Activated T-helper 1 cell treated with anti-CD3 and anti-CD28 coated beads, Interleukin-12 subunit alpha, Interleukin-12 subunit beta, Interleukin-2, Interleukin-4 antibody, amounts not matched to agents 30 ng/mL and 10 ng/mL and 1 ng/mL, durations not matched to agents 14 hours and 24 hours and 36 hours (primary cell): ENCODE results near the gene TBC1D22A. TPM values are rescaled to one million over a fixed set of nuclear protein-coding genes. Genes with fewer than 3 reads are reported as not detected.
A peak's percentile ranks its signal among the peaks of the same experiment; 100 is the strongest.

Experiments
- DNase-seq: peaks from one replicate; pipeline ENCODE4 v3.0.0; 2021; ENCODE audit warnings: low spot score
- H3K27ac Mint-ChIP-seq: one replicate; pipeline ENCODE4 v1.8.0; 2021; ENCODE audit warnings: mild to moderate bottlenecking, mixed read lengths
- H3K27me3 Mint-ChIP-seq: one replicate; pipeline ENCODE4 v1.8.0; 2022; ENCODE audit warnings: mild to moderate bottlenecking, moderate library complexity, mixed read lengths; ENCODE audit not compliant: insufficient read depth
- H3K36me3 Mint-ChIP-seq: one replicate; pipeline ENCODE4 v1.8.0; 2021; ENCODE audit warnings: low read depth, mixed read lengths
- H3K4me1 Mint-ChIP-seq: one replicate; pipeline ENCODE4 v1.8.0; 2021; ENCODE audit warnings: low read depth, mixed read lengths
- H3K4me3 Mint-ChIP-seq: one replicate; pipeline ENCODE4 v1.8.0; 2021; ENCODE audit warnings: mild to moderate bottlenecking, moderate library complexity, mixed read lengths
- H3K9me3 Mint-ChIP-seq: one replicate; pipeline ENCODE4 v1.8.0; 2021; ENCODE audit warnings: mixed read lengths
- intact Hi-C: fragments of 100-400 bp; cut with micrococcal nuclease; formaldehyde crosslinking; loops from one replicate; pipeline ENCODE4 v1.15.1; 2024
- total RNA-seq: library from RNA; stranded (reverse); gene quantifications from 2 replicates; pipeline ENCODE4 v1.2.3, GENCODE V29; 2022

The TBC1D22A gene
- 42.4 and 48.1 TPM in 2 replicates for total RNA-seq

- H3K27me3 Mint-ChIP-seq, result no peaks in the 10 kb centered on the region
- intact Hi-C loops, result loop anchor here (1.0 to 2.0 kb wide), 6 partner anchors 12 to 238 kb away; partner anchors contain the start of gene CERK
- peak; percentile 91 for DNase-seq
- H3K27ac Mint-ChIP-seq, result peak within 1 kb of the TSS; percentile 98
- H3K9me3 Mint-ChIP-seq, result no peaks in the 10 kb centered on the region
- H3K4me3 Mint-ChIP-seq, result peak within 1 kb of the TSS; percentile 97
- H3K4me1 Mint-ChIP-seq, result peaks cover 59% of the 10 kb centered on the region
- peaks cover 20% of the 10 kb centered on the region for H3K36me3 Mint-ChIP-seq
Measured at GRCh38 chr22:46762238-46763050, at the start of gene TBC1D22A. Gene TBC1D22A, plus strand, starts transcription at chr22:46762650. Its CDS starts 137 bp downstream, at chr22:46762787.

- H3K36me3 Mint-ChIP-seq, result peaks cover 44% of the 10 kb centered on the region
- DNase-seq, result no peak
- H3K9me3 Mint-ChIP-seq, result no peaks in the 10 kb centered on the region
- no peaks in the 10 kb centered on the region for H3K27me3 Mint-ChIP-seq
- H3K4me3 Mint-ChIP-seq, result no peak overlapping the region
- H3K4me1 Mint-ChIP-seq, result no peaks in the 10 kb centered on the region
- intact Hi-C loops, result no loop called here
- no peak overlapping the region for H3K27ac Mint-ChIP-seq
Measured at GRCh38 chr22:46714550-46714949, 47.9 kb upstream of the TBC1D22A start.

- H3K4me3 Mint-ChIP-seq, result no peak overlapping the region
- no peaks in the 10 kb centered on the region for H3K9me3 Mint-ChIP-seq
- intact Hi-C loops, result no loop called here
- no peaks in the 10 kb centered on the region for H3K27me3 Mint-ChIP-seq
- no peak for DNase-seq
- no peaks in the 10 kb centered on the region for H3K4me1 Mint-ChIP-seq
- H3K36me3 Mint-ChIP-seq, result peaks cover 23% of the 10 kb centered on the region
- H3K27ac Mint-ChIP-seq, result no peak overlapping the region
Measured at GRCh38 chr22:46719921-46720320, 42.5 kb upstream of the TBC1D22A start.

- Mint-ChIP-seq H3K4me3 (no peak overlapping the region), H3K4me1 (no peaks in the 10 kb centered on the region), H3K27me3 (no peaks in the 10 kb centered on the region), H3K36me3 (peaks cover 23% of the 10 kb centered on the region), H3K27ac (no peak overlapping the region), H3K9me3 (no peaks in the 10 kb centered on the region)
- intact Hi-C loops, result no loop called here
- no peak for DNase-seq
Measured at GRCh38 chr22:46721501-46722085, 40.9 kb upstream of the TBC1D22A start.

GRCh38 chr22:46723882-46724281 lies 38.6 kb upstream of the TBC1D22A start:
- H3K4me1 Mint-ChIP-seq, result no peaks in the 10 kb centered on the region
- H3K4me3 Mint-ChIP-seq, result no peak overlapping the region
- no peaks in the 10 kb centered on the region for H3K27me3 Mint-ChIP-seq
- H3K9me3 Mint-ChIP-seq, result no peaks in the 10 kb centered on the region
- intact Hi-C loops, result no loop called here
- H3K27ac Mint-ChIP-seq, result no peak overlapping the region
- DNase-seq, result no peak
- H3K36me3 Mint-ChIP-seq, result peaks cover 17% of the 10 kb centered on the region

GRCh38 chr22:46725096-46725495 lies 37.4 kb upstream of the TBC1D22A start:
- Mint-ChIP-seq H3K27ac (no peak overlapping the region), H3K36me3 (peaks cover 14% of the 10 kb centered on the region), H3K4me3 (no peak overlapping the region), H3K4me1 (no peaks in the 10 kb centered on the region), H3K27me3 (no peaks in the 10 kb centered on the region), H3K9me3 (no peaks in the 10 kb centered on the region)
- intact Hi-C loops, result no loop called here
- no peak for DNase-seq

GRCh38 chr22:46726066-46726985 lies 36.1 kb upstream of the TBC1D22A start:
- Mint-ChIP-seq H3K27ac (no peak overlapping the region), H3K4me3 (no peak overlapping the region), H3K27me3 (no peaks in the 10 kb centered on the region), H3K36me3 (peaks cover 10% of the 10 kb centered on the region), H3K4me1 (peaks cover 6% of the 10 kb centered on the region), H3K9me3 (no peaks in the 10 kb centered on the region)
- intact Hi-C loops, result no loop called here
- no peak for DNase-seq

- Mint-ChIP-seq H3K27ac (peak overlapping the region; percentile 12), H3K27me3 (no peaks in the 10 kb centered on the region), H3K9me3 (no peaks in the 10 kb centered on the region), H3K36me3 (peaks cover 16% of the 10 kb centered on the region), H3K4me3 (no peak overlapping the region), H3K4me1 (peaks cover 12% of the 10 kb centered on the region)
- intact Hi-C loops, result no loop called here
- no peak for DNase-seq
Measured at GRCh38 chr22:46726986-46727317, 35.5 kb upstream of the TBC1D22A start.

- Mint-ChIP-seq H3K36me3 (peaks cover 19% of the 10 kb centered on the region), H3K27ac (no peak overlapping the region), H3K4me1 (peaks cover 12% of the 10 kb centered on the region), H3K4me3 (no peak overlapping the region), H3K9me3 (no peaks in the 10 kb centered on the region), H3K27me3 (no peaks in the 10 kb centered on the region)
- no peak for DNase-seq
- intact Hi-C loops, result no loop called here
Measured at GRCh38 chr22:46727813-46728364, 34.6 kb upstream of the TBC1D22A start.

GRCh38 chr22:46728470-46728869 lies 34.0 kb upstream of the TBC1D22A start:
- no peak overlapping the region for H3K4me3 Mint-ChIP-seq
- H3K36me3 Mint-ChIP-seq, result peaks cover 19% of the 10 kb centered on the region
- no peaks in the 10 kb centered on the region for H3K9me3 Mint-ChIP-seq
- no peaks in the 10 kb centered on the region for H3K27me3 Mint-ChIP-seq
- DNase-seq, result no peak
- no peak overlapping the region for H3K27ac Mint-ChIP-seq
- intact Hi-C loops, result no loop called here
- peaks cover 12% of the 10 kb centered on the region for H3K4me1 Mint-ChIP-seq

- Mint-ChIP-seq H3K36me3 (peaks cover 22% of the 10 kb centered on the region), H3K27ac (peak overlapping the region; percentile 65), H3K27me3 (no peaks in the 10 kb centered on the region), H3K9me3 (no peaks in the 10 kb centered on the region), H3K4me1 (peaks cover 31% of the 10 kb centered on the region), H3K4me3 (no peak overlapping the region)
- intact Hi-C loops, result no loop called here
- DNase-seq, result no peak
Measured at GRCh38 chr22:46730568-46731245, 31.7 kb upstream of the TBC1D22A start.
